ENCODE results near the gene COX8C. TPM values are rescaled to one million over a fixed set of nuclear protein-coding genes. Genes with fewer than 3 reads are reported as not detected.

The COX8C gene
- total RNA-seq, 1 donor from 2014 or later = not detected

DNA sequence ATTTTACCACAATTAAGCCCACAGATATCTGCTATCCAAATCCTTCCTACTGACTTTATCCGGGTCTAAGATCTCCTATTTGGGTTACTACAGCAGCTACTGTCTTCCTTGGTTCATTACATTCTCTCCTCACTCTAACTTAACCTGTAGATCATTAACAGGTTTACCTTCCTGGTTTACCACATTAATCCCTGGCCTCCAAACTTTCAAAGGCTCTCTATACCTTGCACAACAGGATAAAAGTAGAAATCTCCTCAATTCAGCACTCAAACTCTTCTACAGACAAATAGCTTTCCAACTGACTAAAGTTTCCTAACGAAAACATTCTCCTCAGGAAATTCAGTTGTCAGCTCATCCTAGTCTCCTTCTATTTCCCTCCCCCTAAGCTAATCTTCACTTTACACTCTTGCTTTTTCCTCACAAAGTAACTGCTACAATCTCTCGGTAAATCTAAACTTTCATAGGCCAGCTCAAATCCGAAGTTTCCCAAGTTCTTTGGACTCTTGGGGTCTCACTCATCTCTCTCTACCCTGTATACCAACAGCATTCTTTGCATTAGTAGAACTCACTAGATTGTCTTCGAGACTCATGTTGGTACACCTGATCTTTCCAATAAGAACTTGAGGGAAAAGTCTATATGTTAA is 16.9 kb upstream of the COX8C start:
- TF ChIP-seq, protein P1, sequence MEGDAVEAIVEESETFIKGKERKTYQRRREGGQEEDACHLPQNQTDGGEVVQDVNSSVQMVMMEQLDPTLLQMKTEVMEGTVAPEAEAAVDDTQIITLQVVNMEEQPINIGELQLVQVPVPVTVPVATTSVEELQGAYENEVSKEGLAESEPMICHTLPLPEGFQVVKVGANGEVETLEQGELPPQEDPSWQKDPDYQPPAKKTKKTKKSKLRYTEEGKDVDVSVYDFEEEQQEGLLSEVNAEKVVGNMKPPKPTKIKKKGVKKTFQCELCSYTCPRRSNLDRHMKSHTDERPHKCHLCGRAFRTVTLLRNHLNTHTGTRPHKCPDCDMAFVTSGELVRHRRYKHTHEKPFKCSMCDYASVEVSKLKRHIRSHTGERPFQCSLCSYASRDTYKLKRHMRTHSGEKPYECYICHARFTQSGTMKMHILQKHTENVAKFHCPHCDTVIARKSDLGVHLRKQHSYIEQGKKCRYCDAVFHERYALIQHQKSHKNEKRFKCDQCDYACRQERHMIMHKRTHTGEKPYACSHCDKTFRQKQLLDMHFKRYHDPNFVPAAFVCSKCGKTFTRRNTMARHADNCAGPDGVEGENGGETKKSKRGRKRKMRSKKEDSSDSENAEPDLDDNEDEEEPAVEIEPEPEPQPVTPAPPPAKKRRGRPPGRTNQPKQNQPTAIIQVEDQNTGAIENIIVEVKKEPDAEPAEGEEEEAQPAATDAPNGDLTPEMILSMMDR (IDR thresholded peaks at IDR 0.05; ENCODE audit: partially characterized antibody, unreplicated experiment) = no peak
- peaks cover 11% of the 10 kb centered on the region for H3K4me1 Mint-ChIP-seq (ENCODE audit: low read depth, unreplicated experiment)
- no peak for DNase-seq
- no peaks in the 10 kb centered on the region for H3K36me3 Mint-ChIP-seq (ENCODE audit: unreplicated experiment)
- H3K9me3 Mint-ChIP-seq (ENCODE audit: unreplicated experiment) = peaks cover 8% of the 10 kb centered on the region
- no peak overlapping the region for H3K4me3 Mint-ChIP-seq (ENCODE audit: unreplicated experiment)
- H3K27me3 Mint-ChIP-seq (ENCODE audit: unreplicated experiment) = peaks cover 8% of the 10 kb centered on the region
- no peak overlapping the region for H3K27ac Mint-ChIP-seq (ENCODE audit: unreplicated experiment)

DNA sequence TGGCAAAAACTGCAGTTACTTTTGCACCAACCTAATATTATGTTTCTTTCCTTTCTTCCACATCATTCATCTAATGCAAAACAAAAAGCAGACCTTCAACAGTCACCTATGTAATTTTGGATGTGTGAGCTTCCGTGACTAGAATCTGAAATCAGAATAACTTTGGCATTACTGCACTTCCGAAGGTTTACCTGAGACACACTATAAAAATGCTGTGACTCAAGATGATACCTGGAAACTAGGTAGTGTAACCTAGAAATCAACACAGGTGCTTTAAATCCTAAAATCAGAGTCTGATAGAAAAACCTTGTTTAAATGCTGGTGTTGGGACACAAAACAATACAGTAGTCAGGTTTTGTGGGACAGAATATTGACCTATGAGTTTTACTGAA is 16.4 kb upstream of the COX8C start:
- Mint-ChIP-seq H3K4me1 (ENCODE audit: low read depth, unreplicated experiment) (peaks cover 11% of the 10 kb centered on the region), H3K27me3 (ENCODE audit: unreplicated experiment) (peaks cover 8% of the 10 kb centered on the region), H3K9me3 (ENCODE audit: unreplicated experiment) (peaks cover 8% of the 10 kb centered on the region), H3K4me3 (ENCODE audit: unreplicated experiment) (peak overlapping the region; percentile 95), H3K36me3 (ENCODE audit: unreplicated experiment) (no peaks in the 10 kb centered on the region), H3K27ac (ENCODE audit: unreplicated experiment) (no peak overlapping the region)
- no peak for DNase-seq
- TF ChIP-seq, protein P1 (IDR thresholded peaks at IDR 0.05; ENCODE audit: partially characterized antibody, unreplicated experiment) = no peak

DNA sequence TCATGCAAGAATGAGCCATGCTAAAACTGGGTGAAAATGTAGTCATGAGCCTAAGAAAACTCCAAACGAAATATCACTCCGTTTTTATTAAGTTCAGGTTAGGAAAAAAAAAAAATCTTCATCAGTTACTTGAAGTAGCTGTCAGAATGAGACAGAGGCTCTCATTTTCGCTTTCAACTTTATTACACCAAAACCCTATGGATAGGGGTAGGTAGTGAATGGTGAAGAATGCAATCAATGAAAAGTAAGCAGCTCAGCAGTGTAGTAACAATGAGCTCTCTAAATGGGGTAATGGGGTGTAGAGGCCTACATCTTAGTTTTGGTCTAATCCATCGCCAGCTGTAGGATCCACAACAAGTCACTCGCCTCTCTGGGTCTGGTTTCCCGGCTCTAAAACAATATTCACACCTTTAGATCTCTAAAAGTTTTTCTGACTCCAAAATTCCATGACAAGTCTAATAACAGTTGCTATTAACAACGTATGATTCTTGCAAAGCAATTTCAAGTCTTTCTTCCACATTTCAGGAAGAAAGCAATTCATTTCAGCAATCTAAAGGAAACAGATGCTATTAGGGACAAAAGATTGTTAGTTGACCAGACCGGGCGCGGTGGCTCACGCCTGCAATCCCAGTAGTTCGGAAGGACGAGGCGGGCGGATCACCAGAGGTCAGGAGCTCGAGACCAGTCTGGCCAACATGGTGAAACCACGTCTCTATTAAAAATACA is 15.8 kb upstream of the COX8C start:
- Mint-ChIP-seq H3K4me3 (ENCODE audit: unreplicated experiment) (peak overlapping the region; percentile 95), H3K27ac (ENCODE audit: unreplicated experiment) (peak overlapping the region; percentile 33), H3K36me3 (ENCODE audit: unreplicated experiment) (no peaks in the 10 kb centered on the region), H3K27me3 (ENCODE audit: unreplicated experiment) (peaks cover 8% of the 10 kb centered on the region), H3K9me3 (ENCODE audit: unreplicated experiment) (peaks cover 8% of the 10 kb centered on the region), H3K4me1 (ENCODE audit: low read depth, unreplicated experiment) (peaks cover 11% of the 10 kb centered on the region)
- DNase-seq = no peak
- TF ChIP-seq, protein P1 (IDR thresholded peaks at IDR 0.05; ENCODE audit: partially characterized antibody, unreplicated experiment) = no peak

DNA sequence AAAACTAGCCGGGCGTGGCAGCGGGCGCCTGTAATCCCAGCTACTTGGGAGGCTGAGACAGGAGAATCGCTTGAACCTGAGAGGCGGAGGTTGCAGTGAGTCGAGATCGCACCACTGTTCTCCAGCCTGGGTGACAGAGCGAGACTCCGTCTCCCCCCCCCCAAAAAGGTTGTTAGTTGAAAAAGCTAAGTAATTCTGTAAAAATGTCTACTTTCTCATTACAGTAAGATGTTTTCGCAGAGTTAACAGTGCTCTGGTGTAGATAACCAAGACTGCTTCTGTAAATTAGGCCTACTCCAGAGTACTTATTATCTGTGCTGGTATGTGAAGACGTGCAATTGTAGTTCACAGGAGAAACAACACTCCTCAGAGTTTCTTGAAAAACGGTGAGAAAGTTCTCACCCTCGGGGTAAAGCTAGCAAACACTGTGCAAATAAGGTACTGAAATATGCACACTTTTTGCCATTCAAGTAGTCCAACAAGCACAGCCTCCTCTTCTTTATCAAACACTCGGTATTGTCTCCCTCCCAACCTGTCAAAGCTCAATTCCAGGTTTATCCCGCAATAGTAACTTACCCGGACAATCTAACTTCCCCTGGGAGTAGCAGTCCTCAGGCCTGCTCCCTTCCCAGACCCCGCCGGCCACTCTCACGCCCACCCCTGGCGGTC is 15.1 kb upstream of the COX8C start:
- Mint-ChIP-seq H3K4me1 (ENCODE audit: low read depth, unreplicated experiment) (peaks cover 11% of the 10 kb centered on the region), H3K27me3 (ENCODE audit: unreplicated experiment) (peaks cover 8% of the 10 kb centered on the region), H3K27ac (ENCODE audit: unreplicated experiment) (peak overlapping the region; percentile 88), H3K9me3 (ENCODE audit: unreplicated experiment) (peaks cover 8% of the 10 kb centered on the region), H3K4me3 (ENCODE audit: unreplicated experiment) (peak overlapping the region; percentile 95), H3K36me3 (ENCODE audit: unreplicated experiment) (no peaks in the 10 kb centered on the region)
- TF ChIP-seq, protein P1 (IDR thresholded peaks at IDR 0.05; ENCODE audit: partially characterized antibody, unreplicated experiment) = peak; percentile 9
- no peak for DNase-seq
